Islet of Langerhans (tissue), 1 donor: ENCODE data around the gene FOXI3.

ENCODE experiments used
- FAIRE-seq: peaks from one replicate; lab custom pipeline; 2011; peaks lifted over from hg19 to GRCh38; lab: Jason Lieb, UNC

Gene FOXI3

DNA sequence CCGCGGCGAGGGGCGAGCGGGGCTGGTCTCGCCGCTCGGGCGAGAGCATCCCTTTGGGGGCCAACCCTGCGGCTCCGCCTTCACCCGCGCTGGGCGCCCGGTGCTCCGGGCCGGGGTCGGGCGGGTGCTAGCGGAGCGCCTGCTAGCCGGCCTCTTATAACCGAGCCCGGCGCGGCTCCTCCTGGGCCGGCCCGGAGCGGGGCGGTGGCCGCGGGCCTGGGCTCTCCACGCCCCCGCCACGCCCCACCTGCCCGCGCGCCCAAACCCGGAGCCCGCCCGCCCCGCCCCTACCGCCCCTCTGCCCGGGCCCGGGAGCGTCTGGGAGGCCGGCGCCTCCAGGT lies at the start of gene FOXI3:
TSS of gene FOXI3 (minus strand) at position 129 of the 341 bp plus-strand sequence. CDS start 158 bp downstream, outside the sequence.
- no peak for FAIRE-seq

GRCh38 chr2:88500691-88501090 lies 48.2 kb upstream of the FOXI3 start:
- no peak for FAIRE-seq

DNA sequence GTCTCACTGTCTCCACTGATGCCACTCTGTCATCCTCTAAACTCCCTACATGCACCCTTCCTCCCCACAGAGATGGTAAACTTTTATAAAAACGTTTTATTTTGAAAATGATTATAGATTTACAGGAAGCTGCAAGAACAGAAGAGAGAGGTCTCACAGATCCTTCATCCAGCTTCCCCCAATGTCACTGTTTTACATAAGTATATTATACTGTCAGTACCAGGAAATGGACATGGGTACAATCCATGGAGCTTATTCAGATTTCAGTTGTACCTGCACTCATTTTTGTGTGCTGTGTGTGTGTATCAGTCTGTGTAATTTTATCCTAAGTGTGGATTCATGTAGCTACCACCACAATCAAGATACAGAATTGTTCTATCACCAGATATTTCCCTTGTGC lies 46.7 kb upstream of the FOXI3 start:
- FAIRE-seq: no peak

DNA sequence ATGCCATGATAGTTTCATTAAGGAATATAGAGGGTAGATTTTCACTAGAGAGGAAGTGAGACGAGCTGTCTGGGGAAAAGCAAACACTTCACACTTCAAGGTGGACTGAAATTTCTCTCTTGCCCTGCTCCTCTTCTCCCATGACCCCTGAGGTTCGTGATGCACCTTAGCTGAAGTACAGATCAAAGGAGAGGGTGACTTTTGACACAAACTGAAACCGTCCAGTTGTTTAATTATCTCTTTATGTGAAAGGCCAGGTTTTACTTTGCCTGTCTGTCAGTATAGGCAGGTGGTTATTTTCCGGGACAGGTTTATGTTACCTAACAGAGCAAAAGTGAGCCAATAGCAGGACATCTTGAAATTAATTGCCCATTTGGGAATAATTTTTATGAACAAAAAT lies 41.0 kb upstream of the FOXI3 start:
- FAIRE-seq: no peak

DNA sequence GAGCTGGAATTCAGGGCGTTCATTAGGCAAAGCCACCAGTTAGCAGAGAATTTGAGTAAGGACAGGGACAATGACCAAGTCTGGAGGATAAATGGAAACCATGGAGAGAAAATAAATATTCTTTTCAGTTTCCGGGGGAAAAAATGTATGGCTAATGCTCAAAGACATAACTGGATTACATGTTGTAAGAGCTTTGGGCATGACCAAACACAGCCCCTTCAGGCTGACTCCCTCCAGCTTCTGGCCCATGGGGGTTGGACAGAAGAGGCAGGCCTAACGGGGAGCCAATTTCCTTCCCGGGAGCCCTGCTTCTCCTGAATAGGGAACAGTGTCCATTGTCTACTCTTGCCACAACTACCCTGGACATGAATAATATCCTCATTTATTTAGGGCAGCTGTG lies 39.5 kb upstream of the FOXI3 start:
- no peak for FAIRE-seq

- no peak for FAIRE-seq
Measured at GRCh38 chr2:88489181-88489580, 36.7 kb upstream of the FOXI3 start.

- no peak for FAIRE-seq
Measured at GRCh38 chr2:88483200-88483599, 30.7 kb upstream of the FOXI3 start.

- no peak for FAIRE-seq
Measured at GRCh38 chr2:88481691-88482336, 29.3 kb upstream of the FOXI3 start.

GRCh38 chr2:88472811-88473210 lies 20.3 kb upstream of the FOXI3 start:
- FAIRE-seq: no peak

- no peak for FAIRE-seq
Measured at GRCh38 chr2:88471083-88471942, 18.8 kb upstream of the FOXI3 start.

- no peak for FAIRE-seq
Measured at GRCh38 chr2:88469202-88470114, 17.0 kb upstream of the FOXI3 start.

DNA sequence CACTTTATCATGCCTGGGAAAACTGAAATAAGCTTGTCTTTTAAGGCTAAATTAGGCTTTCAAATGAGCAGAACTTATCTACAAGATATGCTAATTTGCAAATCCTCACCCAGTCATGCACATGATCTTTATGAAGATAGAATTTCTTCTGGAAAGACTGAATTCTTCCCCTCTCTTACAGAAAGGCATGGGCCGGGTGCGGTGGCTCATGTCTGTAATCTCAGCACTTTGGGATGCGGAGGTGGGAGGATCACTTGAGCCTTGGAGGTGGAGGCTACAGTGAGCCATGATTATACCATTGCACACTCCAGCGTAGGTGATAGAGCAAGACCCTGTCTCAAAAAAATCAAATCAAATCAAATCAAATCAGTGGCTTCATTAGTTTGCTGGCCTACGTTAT lies 11.7 kb upstream of the FOXI3 start:
- no peak for FAIRE-seq

DNA sequence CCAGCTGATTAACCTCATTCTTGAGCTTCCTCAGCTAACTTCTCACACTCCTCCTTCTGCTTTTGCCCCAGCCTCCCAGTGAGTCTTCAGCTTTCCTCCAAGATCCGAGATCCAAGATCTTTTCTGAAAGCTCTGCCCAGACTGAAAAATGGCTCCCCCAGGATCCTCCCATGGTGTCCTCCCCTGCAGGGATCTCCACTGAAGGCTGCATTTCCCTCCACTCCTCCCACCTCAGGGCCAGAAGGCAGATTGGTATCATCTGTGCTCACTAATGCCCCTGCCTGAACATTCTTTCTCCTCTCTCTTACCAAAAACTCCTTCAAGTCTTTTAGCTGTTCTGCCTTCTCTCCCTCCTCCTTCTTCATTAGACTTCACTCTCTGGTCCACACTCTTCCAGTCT lies 6.1 kb upstream of the FOXI3 start:
- no peak for FAIRE-seq

- FAIRE-seq: no peak
Measured at GRCh38 chr2:88452980-88453582, 588 bp upstream of the FOXI3 start.

GRCh38 chr2:88451811-88452564 lies 505 bp downstream of the FOXI3 start:
- no peak for FAIRE-seq

DNA sequence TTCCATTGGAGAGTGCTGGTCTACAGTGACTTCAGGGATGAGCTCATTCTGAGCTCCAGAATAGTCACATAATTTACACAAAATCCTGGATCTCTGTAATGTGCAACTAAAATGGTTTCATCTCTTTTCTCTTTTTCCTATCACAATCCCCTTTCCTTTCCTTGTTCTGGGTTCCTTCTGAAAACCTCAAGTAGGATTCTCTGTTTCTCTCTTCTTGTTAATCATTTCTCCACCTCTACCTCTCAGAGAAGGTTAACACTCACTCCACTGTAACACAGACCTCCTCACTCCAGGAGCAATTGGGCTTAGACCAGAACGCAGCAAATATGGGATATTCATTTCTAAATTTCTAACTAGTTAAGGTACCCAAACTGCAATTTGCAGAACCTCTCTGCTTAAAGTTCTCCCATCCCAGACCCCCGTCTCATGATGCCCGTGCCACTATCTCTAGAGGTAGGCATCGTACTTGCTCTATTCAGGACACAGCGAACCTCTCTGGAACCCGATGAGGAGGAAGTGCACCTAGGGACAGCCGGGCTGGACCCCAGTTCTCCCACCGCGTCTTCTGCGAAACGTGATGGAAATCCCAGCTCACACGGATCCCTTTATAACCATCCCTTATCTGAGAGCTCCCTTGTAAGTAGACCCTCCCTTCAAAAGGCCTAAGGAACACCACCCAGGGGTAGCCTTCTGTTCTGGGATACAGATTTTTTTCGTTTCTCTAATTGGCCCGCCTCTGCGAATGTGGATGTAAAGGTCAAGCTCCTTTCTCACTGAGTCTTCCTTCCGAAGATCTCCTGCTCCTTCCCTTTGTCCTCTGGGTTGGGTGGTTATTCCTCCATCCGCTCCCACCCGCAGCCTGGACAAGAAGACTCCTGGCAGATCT lies 1.3 kb downstream of the FOXI3 start:
- no peak for FAIRE-seq

DNA sequence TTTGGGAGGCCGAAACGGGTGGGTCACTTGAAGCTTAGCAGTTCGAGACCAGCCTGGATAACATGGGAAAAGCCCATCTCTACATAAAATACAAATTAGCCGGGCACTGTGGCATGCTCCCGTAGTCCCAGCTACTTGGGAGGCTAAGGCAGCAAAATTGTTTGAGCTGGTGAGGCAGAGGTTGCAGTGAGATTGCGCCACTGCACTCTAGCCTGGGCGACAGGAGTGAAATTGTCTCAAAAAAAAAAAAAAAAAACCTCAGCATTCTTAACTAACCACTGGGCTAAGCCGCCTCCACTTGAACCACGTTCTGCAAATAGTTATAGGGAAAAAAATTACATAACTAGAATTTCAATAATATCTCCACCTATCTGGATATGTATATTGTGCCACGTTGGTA lies 2.3 kb downstream of the FOXI3 start:
- FAIRE-seq: no peak

DNA sequence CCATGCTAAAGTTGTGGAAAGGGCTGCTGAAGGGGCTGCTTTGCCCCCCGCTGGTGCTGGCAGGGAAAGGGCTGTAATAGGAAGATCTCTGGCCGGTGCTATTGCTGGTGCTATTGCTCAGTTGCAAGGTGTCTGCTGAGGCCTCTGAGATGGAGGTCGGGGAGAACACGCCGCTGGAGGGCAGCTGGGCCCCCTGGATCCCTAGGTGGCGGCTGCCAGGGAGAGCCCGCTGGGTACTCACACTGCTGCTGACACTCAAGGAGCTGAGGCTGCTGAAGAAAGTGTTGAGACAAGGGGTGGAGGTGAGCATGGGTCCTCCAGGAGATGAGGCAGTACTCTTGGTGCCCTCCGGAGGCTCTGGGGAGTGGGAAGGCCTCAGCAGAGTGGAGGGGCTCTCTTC lies 4.2 kb downstream of the FOXI3 start:
- no peak for FAIRE-seq

- FAIRE-seq: no peak
Measured at GRCh38 chr2:88443353-88443938, 9.0 kb downstream of the FOXI3 start.

- no peak for FAIRE-seq
Measured at GRCh38 chr2:88442473-88442872, 10.0 kb downstream of the FOXI3 start.
